ENCODE data around the gene PAFAH1B1. TPM values are rescaled to one million over a fixed set of nuclear protein-coding genes. Genes with fewer than 3 reads are reported as not detected.
"Not testable (repeated sequence)": the region's sequence is repeated elsewhere in the genome, so short reads cannot be mapped to it uniquely, and the experiment has no call there.

PAFAH1B1 gene
- polyA plus RNA-seq (ENCODE audit: insufficient read length in 10 of 10) = 100 to 1,000 TPM in 5 of 10 donors, 10 to 100 TPM in 5; 70.6 to 131 (median 97.4) TPM
- long read RNA-seq, donor 1, full-length matches to known transcripts = 19 of 19 reads
- long read RNA-seq, donor 1, partial matches to known transcripts = 0 of 19 reads
- long read RNA-seq, donor 1, other reads (novel, unspliced or antisense) = 0 of 19 reads
- long read RNA-seq, donor 2, full-length matches to known transcripts = 17 of 17 reads
- long read RNA-seq, donor 2, partial matches to known transcripts = 0 of 17 reads
- long read RNA-seq, donor 2, other reads (novel, unspliced or antisense) = 0 of 17 reads
- long read RNA-seq, donor 3 = 0 reads
- long read RNA-seq, donor 4, full-length matches to known transcripts = 18 of 18 reads
- long read RNA-seq, donor 4, partial matches to known transcripts = 0 of 18 reads
- long read RNA-seq, donor 4, other reads (novel, unspliced or antisense) = 0 of 18 reads
- long read RNA-seq, donor 5, full-length matches to known transcripts = 25 of 25 reads
- long read RNA-seq, donor 5, partial matches to known transcripts = 0 of 25 reads
- long read RNA-seq, donor 5, other reads (novel, unspliced or antisense) = 0 of 25 reads
- long read RNA-seq, donor 6, full-length matches to known transcripts = 12 of 39 reads
- long read RNA-seq, donor 6, partial matches to known transcripts = 27 of 39 reads
- long read RNA-seq, donor 6, other reads (novel, unspliced or antisense) = 0 of 39 reads
- long read RNA-seq, donor 7, full-length matches to known transcripts = 20 of 20 reads
- long read RNA-seq, donor 7, partial matches to known transcripts = 0 of 20 reads
- long read RNA-seq, donor 7, other reads (novel, unspliced or antisense) = 0 of 20 reads
- long read RNA-seq, donor 8, full-length matches to known transcripts = 12 of 12 reads
- long read RNA-seq, donor 8, partial matches to known transcripts = 0 of 12 reads
- long read RNA-seq, donor 8, other reads (novel, unspliced or antisense) = 0 of 12 reads
- long read RNA-seq, donor 9, full-length matches to known transcripts = 3 of 3 reads
- long read RNA-seq, donor 9, partial matches to known transcripts = 0 of 3 reads
- long read RNA-seq, donor 9, other reads (novel, unspliced or antisense) = 0 of 3 reads

GRCh38 chr17:2592971-2593820 is at the start of gene PAFAH1B1:
Gene PAFAH1B1, plus strand, starts transcription at chr17:2593654. Its CDS starts 44,635 bp downstream, at chr17:2638289.
- peak; percentile 86 to 97 (median 93) for DNase-seq

- DNase-seq = no peak
Measured at GRCh38 chr17:2545393-2545792, 48.1 kb upstream of the PAFAH1B1 start.

GRCh38 chr17:2547176-2547575 is 46.3 kb upstream of the PAFAH1B1 start:
- DNase-seq = no peak

- DNase-seq = not testable (repeated sequence)
Measured at GRCh38 chr17:2548026-2548425, 45.4 kb upstream of the PAFAH1B1 start.

DNA sequence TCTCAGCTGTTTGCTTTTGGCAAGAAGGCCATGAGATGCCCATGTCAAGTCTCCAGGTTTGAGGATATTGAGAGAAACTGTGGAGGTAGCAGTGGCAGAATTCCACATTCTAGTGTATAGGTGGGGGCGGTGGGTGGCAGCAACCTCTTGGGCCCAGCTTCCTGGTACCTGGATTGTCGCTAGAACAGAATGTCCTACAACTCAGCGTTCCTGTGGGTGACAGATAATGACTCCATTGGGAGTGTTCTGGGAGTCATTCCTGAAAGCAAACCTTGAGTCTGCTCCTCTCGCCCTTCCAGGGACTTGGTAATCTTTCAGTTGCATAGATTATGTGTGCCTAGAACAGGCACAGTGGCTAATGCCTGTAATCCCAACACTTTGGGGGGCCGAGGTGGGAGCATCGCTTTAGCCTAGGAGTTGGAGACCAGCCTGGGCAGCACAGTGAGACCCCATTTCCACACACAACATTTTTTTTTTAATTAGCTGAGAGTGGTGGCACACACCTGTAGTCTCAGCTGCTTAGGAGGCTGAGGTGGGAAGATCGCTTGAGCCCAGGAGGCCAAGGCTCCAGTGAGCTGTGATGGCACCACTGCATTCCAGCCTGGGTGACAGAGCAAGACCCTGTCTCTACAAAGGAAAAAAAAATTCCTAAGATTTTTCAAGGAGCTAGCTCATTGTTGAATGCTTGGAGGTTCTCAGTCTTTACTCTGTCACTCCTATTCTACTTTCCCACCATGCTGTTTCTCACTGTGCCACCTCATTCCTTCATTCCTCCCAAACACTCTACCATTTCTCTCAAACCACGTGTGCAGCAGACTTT is 43.9 kb upstream of the PAFAH1B1 start:
- no peak for DNase-seq

GRCh38 chr17:2551493-2551892 is 42.0 kb upstream of the PAFAH1B1 start:
- DNase-seq = no peak

DNA sequence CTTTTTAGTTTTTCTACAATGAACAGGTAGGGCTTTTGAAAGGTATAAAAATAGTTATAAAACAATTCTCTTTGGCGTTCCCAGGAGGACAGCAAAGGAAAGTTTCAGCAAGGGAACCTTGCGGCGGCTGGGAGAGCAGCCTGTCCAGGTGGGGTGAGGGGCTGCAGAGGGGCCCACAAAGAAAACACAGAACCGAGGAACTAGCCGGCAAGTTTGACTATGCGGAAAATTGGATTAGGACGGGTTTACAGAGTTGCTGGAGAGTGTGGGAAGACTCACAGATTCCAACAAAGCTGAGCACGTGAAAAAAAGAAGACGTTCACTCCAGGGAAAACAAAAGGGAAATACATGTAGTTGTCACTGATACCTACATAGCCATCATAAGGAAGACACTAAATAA is 41.5 kb upstream of the PAFAH1B1 start:
- DNase-seq = no peak

DNA sequence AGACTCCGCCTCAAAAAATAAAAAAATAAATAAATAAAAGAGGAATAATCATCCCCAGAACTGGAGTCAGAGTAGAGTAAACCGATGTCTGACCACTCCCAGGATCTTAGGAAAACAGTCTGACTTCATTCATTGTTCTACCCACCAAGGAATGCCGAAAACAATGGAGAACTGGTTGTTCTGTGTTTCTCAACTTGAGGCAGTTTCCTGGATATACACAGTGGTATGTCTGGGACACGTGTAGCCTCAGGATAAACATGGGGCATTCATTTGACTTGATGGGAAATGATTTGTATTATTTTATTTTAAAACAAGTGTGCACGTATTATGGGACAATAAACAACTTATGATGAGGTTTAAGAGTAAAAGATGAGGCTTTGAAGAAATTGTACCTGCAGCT is 32.8 kb upstream of the PAFAH1B1 start:
- DNase-seq = no peak

- no peak for DNase-seq
Measured at GRCh38 chr17:2562162-2562858, 31.1 kb upstream of the PAFAH1B1 start.

GRCh38 chr17:2563061-2563460 is 30.4 kb upstream of the PAFAH1B1 start:
- no peak for DNase-seq

DNA sequence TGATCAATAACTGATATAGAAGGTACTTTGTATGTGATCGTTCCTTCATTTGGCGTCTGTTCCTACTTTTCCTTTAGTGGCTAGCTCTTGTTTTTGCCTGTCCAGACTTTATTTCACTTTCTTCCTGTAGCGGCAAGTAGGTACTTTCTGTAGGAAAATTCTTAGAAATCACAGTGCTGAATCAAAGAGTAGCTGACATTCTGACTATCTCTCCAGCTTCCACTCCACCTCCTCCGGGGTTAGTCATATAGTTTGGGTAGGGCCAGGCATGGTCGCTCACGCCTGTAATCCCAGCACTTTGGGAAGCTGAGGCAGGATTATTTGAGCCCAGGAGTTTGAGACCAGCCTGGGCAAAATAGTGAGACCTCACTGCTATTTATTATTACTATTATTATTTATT is 29.9 kb upstream of the PAFAH1B1 start:
- no peak for DNase-seq

- DNase-seq = no peak
Measured at GRCh38 chr17:2564877-2565276, 28.6 kb upstream of the PAFAH1B1 start.

- no peak for DNase-seq
Measured at GRCh38 chr17:2566056-2566455, 27.4 kb upstream of the PAFAH1B1 start.

- DNase-seq = no peak
Measured at GRCh38 chr17:2571523-2572303, 21.7 kb upstream of the PAFAH1B1 start.

DNA sequence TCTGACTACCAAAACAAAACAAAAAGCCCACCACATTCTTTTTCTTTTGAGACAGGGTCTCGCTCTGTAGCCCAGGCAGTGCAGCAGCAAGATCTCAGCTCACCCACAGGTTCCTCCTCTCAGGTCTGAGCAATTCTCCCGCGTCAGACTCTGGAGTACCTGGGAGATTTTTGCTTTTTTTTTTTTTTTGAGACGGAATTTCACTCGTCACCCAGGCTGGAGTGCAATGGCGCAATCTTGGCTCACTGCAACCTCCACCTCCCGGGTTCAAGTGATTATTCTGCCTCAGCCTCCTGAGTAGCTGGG is 21.2 kb upstream of the PAFAH1B1 start:
- DNase-seq = not testable (repeated sequence)

DNA sequence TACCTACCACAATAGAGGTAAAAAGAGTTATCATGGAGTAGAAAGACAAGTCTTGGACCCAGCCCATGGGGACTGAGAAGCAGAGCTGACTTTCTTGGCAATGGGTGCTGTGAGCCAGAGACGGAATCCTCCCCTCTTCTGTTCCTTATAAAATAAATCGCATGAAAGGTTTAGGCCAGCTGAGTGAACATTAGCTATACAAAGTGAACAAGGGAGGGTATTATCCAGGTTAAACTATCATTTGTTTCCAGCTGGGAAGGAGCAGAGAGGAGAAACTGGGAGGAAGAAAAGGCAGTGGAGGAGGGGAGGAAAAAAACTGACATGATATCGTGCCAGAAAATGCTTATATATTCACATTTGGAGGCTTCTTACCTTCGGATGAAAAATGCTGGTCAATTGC is 13.3 kb upstream of the PAFAH1B1 start:
- DNase-seq = no peak

DNA sequence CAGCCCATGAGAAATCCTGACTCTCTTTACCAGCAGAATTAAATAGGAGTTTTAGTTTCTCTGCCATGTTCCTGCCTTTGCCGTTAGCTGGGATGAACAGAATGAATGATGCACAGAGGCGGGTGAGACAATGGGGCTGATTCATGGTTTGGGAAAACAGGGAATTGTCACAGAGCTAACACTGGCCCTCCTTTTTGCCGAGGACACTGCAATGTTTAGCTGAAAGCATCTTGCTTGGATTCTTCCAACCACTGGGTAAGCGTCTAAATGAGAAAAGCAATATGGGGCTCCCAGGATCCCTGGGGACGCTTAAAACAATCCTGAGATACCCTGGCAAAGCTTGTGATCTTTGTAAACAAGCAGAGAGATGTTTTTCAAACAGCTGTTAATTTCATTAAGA is 12.8 kb upstream of the PAFAH1B1 start:
- no peak for DNase-seq

DNA sequence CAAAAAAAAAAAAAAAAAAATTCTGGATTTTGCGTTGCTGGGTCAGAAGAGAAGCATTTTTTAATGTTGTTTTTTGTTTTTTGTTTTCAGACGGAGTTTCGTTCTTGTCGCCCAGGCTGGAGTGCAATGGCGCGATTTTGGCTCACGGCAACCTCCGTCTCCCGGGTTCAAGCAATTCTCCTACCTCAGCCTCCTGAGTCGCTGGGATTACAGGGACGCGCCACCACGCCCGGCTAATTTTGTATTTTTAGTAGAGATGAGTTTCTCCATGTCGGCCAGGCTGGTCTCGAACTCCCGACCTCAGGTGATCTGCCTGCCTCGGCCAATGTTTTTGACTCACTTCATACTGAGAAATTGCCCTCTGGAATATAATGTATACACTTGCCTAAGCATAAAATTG is 11.0 kb upstream of the PAFAH1B1 start:
- no peak for DNase-seq

- DNase-seq = no peak
Measured at GRCh38 chr17:2591040-2591640, 2.3 kb upstream of the PAFAH1B1 start.
